Hepatocyte (in vitro differentiated cells): ENCODE results near the gene DNMT3A.

ENCODE experiments used
- EZH2 ChIP-seq: fragments of 200-600 bp; sonication (generic); IDR thresholded peaks from 2 replicates; pipeline ENCODE4 v1.6.1; 2016; ENCODE audit warnings: antibody characterized with exemption, mild to moderate bottlenecking, borderline replicate concordance
- TF ChIP-seq, protein P1 (sequence below): fragments of 200-600 bp; sonication (generic); IDR thresholded peaks from 2 replicates; pipeline ENCODE4 v1.5.1; 2016; ENCODE audit warnings: antibody characterized with exemption, mild to moderate bottlenecking; ENCODE audit not compliant: poor library complexity

DNA sequence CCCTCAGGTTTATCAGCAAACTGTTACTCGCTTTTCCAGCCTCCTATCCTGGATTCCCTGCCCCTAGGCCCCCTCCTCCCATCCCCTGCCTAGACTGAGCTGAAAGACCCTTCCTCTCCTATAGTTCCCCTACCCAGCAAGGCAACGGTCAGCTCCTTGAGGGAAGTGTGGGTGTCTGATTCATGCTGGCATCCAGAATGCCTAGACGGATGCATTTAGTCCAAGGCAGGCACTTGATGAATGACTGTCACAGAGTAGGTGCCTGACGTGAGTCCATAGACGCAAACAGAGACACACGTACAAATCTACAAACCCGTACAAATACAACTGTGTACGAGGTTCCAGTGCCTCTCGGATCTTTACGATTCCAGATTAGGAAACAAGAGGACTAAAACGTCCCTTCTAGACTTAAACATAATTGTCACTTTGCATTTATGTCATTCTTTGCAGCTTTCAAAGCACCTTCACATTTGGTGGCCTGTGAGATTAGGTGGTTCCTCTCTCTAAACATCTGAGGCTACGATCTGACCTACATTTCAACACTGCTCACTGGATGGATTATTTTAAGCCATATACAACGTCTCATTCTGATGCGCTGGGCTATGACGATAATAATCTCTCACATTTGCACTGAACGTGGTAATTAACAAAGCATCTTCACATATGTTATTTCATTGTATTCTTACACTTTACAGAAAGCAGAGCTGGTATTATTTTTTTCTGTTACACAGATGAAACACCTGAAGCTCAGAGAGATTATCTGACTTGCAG is 36.7 kb downstream of the DNMT3A start:
- TF ChIP-seq, protein P1, sequence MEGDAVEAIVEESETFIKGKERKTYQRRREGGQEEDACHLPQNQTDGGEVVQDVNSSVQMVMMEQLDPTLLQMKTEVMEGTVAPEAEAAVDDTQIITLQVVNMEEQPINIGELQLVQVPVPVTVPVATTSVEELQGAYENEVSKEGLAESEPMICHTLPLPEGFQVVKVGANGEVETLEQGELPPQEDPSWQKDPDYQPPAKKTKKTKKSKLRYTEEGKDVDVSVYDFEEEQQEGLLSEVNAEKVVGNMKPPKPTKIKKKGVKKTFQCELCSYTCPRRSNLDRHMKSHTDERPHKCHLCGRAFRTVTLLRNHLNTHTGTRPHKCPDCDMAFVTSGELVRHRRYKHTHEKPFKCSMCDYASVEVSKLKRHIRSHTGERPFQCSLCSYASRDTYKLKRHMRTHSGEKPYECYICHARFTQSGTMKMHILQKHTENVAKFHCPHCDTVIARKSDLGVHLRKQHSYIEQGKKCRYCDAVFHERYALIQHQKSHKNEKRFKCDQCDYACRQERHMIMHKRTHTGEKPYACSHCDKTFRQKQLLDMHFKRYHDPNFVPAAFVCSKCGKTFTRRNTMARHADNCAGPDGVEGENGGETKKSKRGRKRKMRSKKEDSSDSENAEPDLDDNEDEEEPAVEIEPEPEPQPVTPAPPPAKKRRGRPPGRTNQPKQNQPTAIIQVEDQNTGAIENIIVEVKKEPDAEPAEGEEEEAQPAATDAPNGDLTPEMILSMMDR: no peak
- no peak for TF ChIP-seq EZH2
